Measurements from ENCODE around the gene BRICD5. TPM values are rescaled to one million over a fixed set of nuclear protein-coding genes. Genes with fewer than 3 reads are reported as not detected.

Gene BRICD5
- total and polyA plus RNA-seq, 2 of the 13 experiments (the other 11 are each of a cell fraction or from before 2014, with no cell fraction given): 1.6 to 5.8 TPM

DNA sequence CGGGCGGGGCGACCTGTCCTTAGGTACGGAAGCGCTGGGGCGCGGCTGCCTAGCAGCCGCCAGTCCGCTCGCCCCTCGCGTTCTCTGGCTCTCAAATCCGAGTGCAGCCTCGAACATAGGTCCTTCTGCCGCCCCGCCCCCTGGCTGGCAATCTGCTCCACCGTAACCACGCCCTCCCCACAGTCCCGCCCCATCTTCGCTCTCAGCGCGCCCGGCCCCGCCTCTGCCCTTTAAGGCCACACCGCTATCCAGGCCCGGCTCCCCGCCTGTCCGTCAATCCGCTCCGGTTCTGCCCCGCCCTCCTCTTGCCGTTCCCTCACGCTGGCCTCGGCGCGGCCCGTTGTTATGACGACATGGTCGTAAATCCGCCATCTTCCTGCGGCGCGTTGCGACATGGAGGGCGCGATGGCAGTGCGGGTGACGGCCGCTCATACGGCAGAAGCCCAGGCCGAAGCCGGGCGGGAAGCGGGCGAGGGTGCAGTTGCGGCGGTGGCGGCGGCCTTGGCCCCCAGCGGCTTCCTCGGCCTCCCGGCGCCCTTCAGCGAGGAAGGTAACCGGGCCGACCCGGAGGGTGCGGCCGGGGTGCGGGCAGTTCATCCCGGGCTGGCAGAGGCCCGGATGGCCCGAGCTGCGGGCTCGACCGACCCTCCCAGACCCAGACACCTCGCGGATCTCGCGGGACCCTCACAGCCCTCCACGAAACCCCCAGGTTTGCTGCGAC lies 12.7 kb upstream of the BRICD5 start, which contains the start of gene E4F1 (continued):
- TF ChIP-seq NRL (CRISPR knock-in tag; IDR thresholded peaks at IDR 0.05; ENCODE audit: borderline replicate concordance): peak; percentile 68
- peak; percentile 76; the same call in 1 of the 2 replicates for TF ChIP-seq ZNF605 (CRISPR knock-in tag; IDR thresholded peaks at IDR 0.05)
- TF ChIP-seq ZKSCAN8 (CRISPR knock-in tag; IDR thresholded peaks at IDR 0.05; ENCODE audit: borderline replicate concordance): peak; percentile 56; the same call in 1 of the 2 replicates
- TF ChIP-seq ARID5B (CRISPR knock-in tag; IDR thresholded peaks at IDR 0.05): peak; percentile 39; the same call in 1 of the 2 replicates
- TF ChIP-seq HOXA9 (CRISPR knock-in tag; IDR thresholded peaks at IDR 0.05; ENCODE audit: borderline replicate concordance): peak; percentile 85; the same call in 1 of the 2 replicates
- peak; percentile 73 for TF ChIP-seq ELF1 (CRISPR knock-in tag; IDR thresholded peaks at IDR 0.05)
- peak; percentile 78 for TF ChIP-seq HDAC2 (CRISPR knock-in tag; IDR thresholded peaks at IDR 0.05)
- TF ChIP-seq RCOR2 (CRISPR knock-in tag; IDR thresholded peaks at IDR 0.05): no peak
- TF ChIP-seq, protein P1, sequence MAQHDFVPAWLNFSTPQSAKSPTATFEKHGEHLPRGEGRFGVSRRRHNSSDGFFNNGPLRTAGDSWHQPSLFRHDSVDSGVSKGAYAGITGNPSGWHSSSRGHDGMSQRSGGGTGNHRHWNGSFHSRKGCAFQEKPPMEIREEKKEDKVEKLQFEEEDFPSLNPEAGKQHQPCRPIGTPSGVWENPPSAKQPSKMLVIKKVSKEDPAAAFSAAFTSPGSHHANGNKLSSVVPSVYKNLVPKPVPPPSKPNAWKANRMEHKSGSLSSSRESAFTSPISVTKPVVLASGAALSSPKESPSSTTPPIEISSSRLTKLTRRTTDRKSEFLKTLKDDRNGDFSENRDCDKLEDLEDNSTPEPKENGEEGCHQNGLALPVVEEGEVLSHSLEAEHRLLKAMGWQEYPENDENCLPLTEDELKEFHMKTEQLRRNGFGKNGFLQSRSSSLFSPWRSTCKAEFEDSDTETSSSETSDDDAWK (CRISPR knock-in tag; IDR thresholded peaks at IDR 0.05): no peak
- TF ChIP-seq RELA (CRISPR knock-in tag; IDR thresholded peaks at IDR 0.05): no peak
- no peak for TF ChIP-seq NFIB (CRISPR knock-in tag; IDR thresholded peaks at IDR 0.05; ENCODE audit: borderline replicate concordance)
- TF ChIP-seq, protein P2, sequence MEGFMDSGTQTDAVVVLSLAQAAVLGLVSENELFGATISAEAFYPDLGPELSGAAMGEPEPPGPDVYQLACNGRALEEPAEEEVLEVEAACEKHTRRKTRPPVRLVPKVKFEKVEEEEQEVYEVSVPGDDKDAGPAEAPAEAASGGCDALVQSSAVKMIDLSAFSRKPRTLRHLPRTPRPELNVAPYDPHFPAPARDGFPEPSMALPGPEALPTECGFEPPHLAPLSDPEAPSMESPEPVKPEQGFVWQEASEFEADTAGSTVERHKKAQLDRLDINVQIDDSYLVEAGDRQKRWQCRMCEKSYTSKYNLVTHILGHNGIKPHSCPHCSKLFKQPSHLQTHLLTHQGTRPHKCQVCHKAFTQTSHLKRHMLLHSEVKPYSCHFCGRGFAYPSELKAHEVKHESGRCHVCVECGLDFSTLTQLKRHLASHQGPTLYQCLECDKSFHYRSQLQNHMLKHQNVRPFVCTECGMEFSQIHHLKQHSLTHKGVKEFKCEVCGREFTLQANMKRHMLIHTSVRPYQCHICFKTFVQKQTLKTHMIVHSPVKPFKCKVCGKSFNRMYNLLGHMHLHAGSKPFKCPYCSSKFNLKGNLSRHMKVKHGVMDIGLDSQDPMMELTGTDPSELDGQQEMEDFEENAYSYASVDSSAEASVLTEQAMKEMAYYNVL (CRISPR knock-in tag; IDR thresholded peaks at IDR 0.05; ENCODE audit: borderline replicate concordance): peak; percentile 68; the same call in 1 of the 2 replicates
- TF ChIP-seq ZNF543 (CRISPR knock-in tag; IDR thresholded peaks at IDR 0.05): peak; percentile 54; the same call in 1 of the 2 replicates
- 0 out of 2 replicates have a peak, but pooled peaks have one; percentile 10 for TF ChIP-seq SIX1 (CRISPR knock-in tag; IDR thresholded peaks at IDR 0.05; ENCODE audit: borderline replicate concordance)
- peak; percentile 75; the same call in 1 of the 2 replicates for TF ChIP-seq GLI4 (CRISPR knock-in tag; IDR thresholded peaks at IDR 0.05; ENCODE audit: borderline replicate concordance)
- TF ChIP-seq, protein P3, sequence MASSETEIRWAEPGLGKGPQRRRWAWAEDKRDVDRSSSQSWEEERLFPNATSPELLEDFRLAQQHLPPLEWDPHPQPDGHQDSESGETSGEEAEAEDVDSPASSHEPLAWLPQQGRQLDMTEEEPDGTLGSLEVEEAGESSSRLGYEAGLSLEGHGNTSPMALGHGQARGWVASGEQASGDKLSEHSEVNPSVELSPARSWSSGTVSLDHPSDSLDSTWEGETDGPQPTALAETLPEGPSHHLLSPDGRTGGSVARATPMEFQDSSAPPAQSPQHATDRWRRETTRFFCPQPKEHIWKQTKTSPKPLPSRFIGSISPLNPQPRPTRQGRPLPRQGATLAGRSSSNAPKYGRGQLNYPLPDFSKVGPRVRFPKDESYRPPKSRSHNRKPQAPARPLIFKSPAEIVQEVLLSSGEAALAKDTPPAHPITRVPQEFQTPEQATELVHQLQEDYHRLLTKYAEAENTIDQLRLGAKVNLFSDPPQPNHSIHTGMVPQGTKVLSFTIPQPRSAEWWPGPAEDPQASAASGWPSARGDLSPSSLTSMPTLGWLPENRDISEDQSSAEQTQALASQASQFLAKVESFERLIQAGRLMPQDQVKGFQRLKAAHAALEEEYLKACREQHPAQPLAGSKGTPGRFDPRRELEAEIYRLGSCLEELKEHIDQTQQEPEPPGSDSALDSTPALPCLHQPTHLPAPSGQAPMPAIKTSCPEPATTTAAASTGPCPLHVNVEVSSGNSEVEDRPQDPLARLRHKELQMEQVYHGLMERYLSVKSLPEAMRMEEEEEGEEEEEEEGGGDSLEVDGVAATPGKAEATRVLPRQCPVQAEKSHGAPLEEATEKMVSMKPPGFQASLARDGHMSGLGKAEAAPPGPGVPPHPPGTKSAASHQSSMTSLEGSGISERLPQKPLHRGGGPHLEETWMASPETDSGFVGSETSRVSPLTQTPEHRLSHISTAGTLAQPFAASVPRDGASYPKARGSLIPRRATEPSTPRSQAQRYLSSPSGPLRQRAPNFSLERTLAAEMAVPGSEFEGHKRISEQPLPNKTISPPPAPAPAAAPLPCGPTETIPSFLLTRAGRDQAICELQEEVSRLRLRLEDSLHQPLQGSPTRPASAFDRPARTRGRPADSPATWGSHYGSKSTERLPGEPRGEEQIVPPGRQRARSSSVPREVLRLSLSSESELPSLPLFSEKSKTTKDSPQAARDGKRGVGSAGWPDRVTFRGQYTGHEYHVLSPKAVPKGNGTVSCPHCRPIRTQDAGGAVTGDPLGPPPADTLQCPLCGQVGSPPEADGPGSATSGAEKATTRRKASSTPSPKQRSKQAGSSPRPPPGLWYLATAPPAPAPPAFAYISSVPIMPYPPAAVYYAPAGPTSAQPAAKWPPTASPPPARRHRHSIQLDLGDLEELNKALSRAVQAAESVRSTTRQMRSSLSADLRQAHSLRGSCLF (CRISPR knock-in tag; IDR thresholded peaks at IDR 0.05; ENCODE audit: borderline replicate concordance): no peak
